Measurements from ENCODE around the gene CYB561D1. TPM values are rescaled to one million over a fixed set of nuclear protein-coding genes. Genes with fewer than 3 reads are reported as not detected.

CYB561D1 gene
- polyA plus RNA-seq, 3 donors: 9.0 to 10.2 (median 9.8) TPM

DNA sequence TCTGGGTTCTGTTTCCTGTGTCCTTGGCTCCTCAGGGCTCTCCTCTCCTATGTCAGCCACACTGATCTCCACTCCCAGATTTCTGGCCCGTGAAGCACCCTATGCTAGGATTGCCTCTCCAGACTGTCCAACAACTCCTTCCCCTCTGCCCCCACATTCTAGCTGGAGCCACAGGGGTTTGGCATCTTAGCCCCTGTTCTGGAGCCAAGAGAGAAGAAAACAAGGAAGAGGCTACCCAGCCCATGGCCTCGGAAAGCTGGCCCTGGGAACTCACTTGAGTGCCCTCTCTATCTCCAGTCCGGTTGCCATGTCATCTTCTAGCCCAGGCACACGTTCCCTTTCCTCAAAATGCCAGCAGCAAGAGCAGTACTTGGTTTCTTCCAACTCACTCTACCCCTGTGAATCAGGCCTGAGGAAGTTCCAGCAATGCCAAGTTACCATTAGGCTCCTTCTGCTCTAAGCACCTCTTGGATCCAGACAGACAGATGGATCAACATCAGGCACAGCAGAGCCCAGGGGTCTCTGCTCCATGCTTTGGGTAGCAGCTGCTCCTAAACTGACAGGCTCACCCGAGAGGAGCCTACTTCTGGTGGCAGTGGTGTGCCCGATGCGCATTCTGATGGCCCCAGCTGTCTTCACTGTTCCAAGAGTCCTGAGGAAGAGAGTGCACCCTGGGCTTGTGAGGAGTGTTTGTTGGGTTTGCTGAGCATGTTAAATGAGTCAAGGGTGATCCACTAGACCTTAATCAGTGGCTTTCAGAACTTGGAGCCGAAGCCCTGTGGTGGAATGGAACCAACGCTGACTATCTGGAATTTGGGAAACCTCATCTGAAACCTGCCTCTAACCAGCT, 34.2 kb downstream of the CYB561D1 start:
- no peak for DNase-seq (ENCODE audit: low read depth in 3 of 3, low spot score in 2 of 3)

DNA sequence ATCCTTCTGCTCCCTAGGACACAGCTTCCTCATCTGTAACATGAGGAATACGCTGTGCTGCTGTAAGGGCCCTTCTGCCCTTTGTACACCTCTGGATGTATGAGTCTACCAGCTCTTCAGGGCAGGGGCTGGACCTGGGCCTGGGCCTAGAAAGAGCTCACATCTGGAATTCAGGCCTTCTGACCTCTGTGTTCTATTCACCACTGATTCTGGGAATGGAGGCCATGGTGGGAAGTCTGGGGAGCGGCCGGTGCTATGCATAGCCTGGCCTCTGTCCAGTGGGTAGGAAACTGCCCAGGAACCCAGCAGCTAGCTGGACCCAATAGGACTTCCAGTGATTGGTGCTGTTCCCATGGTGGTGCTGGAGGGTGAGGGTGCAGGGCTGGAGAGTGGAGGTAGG, 34.8 kb downstream of the CYB561D1 start:
- DNase-seq (ENCODE audit: low read depth in 3 of 3, low spot score in 2 of 3): no peak

DNA sequence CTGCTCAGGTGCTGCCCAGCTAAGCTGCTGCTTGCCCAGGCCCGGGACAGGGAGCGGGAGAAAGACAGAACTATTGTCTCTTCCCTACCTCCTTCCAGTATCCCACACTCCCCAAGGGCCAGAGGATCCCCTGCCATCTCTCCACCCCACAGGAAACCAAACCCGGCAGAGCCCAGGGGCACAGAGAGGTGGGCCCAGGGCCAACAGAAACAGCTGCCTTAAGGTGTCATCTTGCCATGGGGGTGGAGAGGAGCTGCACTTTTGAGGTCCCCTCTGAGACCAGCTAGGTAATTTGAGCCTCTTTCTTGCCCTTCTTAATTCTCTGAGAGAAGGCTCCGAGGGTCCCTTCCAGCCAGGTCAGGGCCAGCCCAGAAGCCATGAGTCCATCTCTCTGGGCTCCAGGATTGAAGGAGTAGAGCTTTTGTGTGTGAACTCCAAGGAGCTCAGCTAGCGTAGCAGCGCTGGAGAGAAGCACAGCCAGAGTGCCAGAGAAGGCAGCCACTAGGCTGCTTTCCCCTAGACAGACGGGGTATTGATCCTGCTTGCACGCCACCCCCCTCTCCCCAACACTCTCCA, 36.1 kb downstream of the CYB561D1 start:
- DNase-seq (ENCODE audit: low read depth in 3 of 3, low spot score in 2 of 3): no peak

DNA sequence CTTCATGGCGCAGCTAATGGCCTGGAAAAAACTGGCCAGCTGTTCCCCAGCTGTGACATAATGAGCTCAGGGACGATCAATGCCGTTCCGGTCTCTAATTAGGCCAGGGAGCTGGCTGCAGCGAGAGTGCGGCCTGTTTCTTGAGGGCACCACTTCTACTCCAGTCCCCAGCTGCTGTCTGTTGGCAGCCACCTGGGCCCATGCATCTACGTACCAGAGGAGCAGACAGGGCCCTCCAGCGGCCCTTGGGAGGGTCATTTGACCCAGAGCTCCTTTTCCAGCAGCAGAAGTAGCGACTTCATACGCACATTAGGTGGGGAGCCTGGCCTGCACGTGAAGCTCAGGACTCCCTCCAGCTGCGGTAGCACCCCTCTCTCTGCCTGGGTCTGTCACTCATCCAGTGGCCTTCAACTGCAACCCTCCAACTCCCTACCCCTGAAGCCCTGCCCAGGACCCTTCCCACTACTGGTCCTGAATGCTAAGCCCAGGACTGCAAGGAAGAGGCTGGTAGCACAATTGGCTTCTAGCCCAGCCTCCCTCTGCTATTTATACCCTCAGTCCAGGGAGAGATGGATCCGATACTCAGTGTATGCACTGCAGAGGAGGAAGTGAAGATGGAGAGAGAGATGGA, 36.7 kb downstream of the CYB561D1 start:
- DNase-seq (ENCODE audit: low read depth in 3 of 3, low spot score in 2 of 3): no peak

DNA sequence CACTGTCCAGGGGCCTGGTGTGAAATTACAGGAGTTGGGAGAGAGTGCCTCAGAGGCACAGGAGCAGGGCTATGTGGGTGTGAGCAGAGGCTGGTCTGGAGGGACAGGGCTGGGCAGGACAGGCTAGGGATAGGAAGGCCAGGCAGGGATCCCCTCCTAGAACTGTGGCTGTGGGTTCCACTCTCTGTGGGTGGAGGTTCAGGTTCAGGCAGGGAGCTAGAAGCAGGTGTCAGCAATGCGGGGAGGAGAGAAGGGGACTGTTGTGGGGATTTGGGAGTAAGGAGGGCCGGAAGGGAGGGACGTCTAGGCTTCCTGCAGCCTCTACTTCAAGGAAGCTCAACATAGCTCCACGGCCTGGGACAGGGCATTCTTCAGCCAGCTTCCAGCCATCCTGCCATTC, 37.5 kb downstream of the CYB561D1 start:
- no peak for DNase-seq (ENCODE audit: low read depth in 3 of 3, low spot score in 2 of 3)

DNA sequence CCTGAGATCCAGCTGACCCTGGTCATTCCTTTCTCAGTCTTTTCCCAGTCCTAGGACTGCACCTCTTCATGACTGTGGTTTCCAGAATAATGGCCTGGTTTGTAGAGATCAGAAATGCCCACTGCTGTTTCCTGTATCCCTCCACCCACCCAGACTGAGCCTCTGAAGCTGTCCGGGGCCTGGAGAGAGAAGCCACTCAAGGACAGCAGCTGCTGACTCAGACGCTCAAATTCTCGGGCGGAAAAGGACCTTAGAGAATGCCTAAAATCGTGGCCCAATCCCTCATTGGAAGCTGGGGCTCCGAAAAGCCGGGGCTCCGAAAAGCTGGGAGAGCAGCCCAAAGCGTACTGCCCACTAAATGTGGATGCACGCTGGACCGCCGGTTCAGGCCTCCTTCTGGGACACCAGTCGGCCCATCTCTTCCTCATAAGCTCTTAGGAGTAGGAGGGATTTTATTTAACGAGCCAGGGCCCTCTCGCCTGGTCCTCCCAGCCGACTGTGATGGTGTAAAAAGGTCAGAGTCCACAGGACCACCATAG, 38.0 kb downstream of the CYB561D1 start:
- DNase-seq (ENCODE audit: low read depth in 3 of 3, low spot score in 2 of 3): no peak

DNA sequence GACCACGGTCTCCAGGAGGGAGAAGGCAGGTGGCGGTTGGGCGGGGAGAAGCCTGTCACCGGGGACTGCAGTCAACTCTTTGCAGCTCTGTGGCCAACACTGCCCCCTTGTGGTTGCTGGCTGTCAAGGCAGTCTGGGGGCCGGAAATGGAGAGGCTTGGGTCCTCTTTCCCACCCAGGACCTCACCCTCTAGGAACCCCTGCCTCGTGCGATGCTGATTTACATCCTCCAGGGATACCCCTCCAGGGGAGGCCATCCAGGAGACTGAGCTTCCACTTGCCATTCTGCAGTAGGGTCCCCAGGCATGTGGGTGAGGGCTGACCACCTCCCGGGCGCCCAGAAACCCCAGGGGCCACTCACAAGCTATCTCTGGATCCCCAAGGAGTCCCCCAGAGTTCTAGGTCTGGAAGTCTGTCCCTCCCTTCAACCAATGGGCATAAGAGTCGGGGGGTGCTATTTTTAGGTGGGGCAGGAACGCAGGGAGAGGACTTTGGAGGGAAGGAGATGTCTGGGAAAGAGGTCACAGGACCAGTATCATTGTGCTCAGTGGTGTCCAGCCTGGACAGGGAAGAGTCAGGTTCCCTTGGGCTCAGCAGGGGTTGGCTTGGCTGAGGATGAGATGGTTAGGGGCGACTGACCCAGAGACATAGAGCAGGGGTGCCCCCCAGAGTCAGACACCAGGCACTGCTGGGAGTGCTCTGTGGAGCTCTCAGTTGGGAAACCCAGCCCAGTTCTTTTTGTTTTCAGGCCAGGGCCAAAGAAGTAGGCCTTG, 38.7 kb downstream of the CYB561D1 start:
- peak in 1 of 3 donors; percentile 63 for DNase-seq (ENCODE audit: low read depth in 3 of 3, low spot score in 2 of 3)

DNA sequence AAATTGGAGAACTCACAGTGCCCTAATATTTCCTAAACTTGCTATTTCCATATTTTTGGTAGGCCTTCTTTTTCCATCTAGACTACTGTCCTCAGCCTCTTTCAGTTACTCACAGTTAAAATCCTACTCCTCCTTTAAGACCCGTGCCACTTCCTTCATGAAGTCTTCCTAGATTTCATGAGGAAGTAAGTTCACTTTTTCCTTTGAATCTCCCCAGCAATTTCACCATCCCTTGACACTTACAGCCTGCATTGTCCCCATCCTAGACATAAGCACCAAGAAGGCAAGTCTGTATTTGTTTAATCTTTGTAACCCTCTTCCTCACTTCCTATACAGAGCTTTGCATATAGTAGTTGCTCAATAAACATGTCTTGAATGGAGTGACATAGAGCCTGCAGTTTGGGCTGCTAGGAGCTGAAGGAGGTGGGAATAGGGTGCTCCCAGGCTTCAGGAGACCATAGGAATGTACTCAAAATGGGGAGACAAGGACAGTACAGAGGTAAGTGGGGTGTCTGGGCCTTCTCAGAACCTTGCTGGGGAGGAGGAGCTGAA, 40.5 kb downstream of the CYB561D1 start:
- DNase-seq (ENCODE audit: low read depth in 3 of 3, low spot score in 2 of 3): no peak

DNA sequence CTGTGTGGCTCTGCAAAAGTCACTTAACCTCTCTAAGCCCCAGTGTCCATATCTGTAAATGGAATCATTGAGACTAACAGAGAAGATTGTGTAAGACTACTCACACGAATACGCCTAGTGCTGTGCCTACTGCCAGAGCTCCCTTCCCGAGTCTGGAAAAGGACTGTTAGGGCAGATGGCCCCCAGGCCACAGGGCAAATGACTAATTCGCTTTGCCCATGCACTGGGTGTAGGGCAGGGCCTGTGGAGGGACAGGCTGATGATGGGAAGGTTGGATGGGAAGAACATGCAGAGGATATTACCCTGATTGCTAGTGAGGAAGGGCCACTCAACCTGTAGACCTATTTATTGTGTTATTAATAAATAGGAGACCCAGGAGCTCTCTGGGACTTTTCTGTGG, 41.6 kb downstream of the CYB561D1 start:
- DNase-seq (ENCODE audit: low read depth in 3 of 3, low spot score in 2 of 3): no peak

DNA sequence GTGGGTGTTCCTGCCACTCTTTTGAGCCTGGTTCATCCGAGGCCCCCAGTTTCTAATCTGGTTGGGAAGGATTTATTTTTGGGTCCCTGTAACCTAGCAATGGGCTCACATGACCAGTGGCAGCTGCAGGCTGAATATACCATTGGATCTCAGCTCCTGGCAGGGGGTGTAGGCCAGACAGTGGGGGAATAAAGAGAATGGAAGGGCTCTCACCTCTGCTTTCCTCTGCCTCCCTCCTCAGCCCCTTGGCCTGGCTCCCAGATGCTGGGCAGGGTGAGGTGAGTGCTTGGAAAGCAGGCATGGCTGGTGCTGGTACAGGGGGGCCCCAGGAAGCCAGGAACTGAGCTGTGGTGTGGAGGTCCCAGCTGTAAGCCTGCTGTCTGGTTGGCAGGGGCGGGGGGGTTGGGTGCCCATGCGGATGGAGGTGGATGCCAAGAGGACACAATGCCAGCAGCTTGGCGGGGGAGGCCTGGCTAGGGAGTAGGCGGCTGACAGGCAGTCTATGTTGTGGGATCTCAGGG, 42.1 kb downstream of the CYB561D1 start:
- DNase-seq (ENCODE audit: low read depth in 3 of 3, low spot score in 2 of 3): no peak

DNA sequence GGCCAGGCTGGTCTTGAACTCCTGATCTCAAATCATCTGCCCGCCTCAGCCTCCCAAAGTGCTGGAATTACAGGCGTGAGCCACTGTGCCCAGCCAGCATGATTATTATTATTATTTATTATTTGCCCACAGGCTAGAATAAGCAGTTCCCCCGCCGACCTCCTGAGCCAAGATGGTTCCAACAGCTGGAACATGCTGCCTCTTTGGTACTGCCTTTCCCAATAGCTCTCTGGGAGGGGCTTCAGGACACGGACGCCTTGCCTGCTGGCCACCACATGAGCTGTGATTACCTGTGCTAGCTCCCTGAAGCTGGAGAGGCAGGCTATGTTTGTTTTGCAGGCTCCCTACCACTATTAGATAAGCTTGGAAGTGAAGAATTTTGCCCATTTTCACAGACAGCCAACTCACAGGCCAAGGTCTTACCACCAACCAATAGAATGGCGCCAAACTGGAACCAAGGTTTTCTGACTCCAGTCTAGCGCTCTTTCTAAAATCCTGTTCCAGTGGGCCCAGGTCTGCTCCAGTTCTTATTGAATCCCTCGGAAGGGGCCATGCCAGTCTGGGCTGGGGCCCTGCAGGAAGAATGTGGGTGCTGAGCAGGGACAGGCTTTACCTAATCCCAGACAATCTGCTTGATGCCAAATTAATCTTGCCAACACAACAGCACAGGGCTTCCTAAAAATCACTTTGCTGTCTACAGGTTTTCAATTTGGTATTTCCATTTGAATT, 43.7 kb downstream of the CYB561D1 start:
- no peak for DNase-seq (ENCODE audit: low read depth in 3 of 3, low spot score in 2 of 3)

DNA sequence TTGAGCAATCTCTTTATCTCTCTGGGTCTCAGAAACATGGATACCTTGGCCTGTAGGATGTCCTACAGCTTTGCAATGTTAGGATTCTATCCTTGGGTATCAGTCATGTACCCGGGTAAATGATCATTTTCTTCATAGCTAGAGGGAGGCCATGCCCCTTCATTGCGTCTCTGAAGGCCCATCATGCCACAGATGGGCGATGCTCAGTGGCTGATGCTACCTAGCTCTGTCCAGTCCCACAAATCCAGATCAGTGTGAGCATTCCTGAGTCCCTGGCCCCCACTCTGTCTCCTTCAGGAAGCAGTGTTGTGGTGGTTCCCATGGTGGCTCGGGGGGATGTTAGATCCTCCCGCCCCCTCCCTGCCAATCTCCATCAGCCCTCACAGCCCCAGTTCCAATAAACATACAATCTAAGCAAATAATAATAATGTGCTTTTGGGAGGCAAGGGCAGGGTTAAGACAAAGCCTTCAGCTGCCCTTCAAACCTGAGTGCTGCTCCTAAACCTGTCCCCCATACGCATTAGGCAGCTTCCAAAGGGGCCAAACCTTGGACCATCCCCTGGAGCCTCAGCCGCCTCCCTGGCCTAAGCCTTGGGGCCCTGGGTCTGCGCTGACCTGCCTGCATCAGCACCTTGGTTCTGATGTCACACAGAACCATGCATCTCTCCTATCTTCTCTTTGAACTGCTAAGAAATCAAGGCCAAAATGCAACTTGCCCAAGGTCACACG, 45.1 kb downstream of the CYB561D1 start:
- DNase-seq (ENCODE audit: low read depth in 3 of 3, low spot score in 2 of 3): no peak

DNA sequence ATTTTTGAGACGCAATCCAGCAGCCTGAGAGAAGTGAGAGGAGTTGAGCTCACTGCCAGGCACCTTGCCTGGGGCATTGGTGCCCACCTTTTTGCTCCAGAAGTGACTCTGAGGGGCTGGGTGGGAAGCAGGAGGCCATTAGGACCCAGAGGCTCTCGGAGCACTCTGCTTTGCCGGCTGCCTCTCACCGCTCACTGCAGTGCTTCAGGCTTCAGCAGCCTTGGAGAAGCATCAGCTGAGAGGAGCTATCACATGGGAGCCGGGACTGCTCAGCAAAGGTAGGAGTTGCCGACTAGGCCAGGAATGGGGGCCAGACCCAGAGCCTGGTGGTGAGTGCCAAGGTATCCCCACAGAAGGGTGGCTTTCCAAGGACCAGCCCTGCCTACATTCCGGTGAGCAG, 45.8 kb downstream of the CYB561D1 start, which contains the start of gene GPR61:
Gene GPR61, plus strand, starts transcription at position 197 of the 400 bp plus-strand sequence. CDS start 3,151 bp downstream, outside the sequence.
- no peak for DNase-seq (ENCODE audit: low read depth in 3 of 3, low spot score in 2 of 3)

DNA sequence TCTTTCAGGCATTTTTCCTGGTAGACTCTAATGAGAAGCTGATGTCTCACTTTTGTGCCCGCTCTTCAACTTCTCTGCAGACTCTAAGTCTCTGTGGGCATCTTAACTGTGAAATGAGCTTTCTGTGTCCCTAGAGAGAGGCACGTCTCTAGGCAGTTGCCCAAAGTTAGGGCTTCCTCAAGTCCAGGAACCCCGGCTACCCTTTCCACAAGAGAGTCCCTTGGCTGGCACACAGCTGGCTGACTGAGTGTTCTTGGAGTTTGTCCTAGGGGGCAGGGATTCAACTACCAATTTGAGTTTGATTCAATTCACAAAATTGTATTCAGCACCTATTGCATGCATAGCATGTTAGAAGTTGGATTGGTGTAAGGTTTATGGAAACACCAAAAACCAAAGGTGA, 47.2 kb downstream of the CYB561D1 start:
- DNase-seq (ENCODE audit: low read depth in 3 of 3, low spot score in 2 of 3): no peak

DNA sequence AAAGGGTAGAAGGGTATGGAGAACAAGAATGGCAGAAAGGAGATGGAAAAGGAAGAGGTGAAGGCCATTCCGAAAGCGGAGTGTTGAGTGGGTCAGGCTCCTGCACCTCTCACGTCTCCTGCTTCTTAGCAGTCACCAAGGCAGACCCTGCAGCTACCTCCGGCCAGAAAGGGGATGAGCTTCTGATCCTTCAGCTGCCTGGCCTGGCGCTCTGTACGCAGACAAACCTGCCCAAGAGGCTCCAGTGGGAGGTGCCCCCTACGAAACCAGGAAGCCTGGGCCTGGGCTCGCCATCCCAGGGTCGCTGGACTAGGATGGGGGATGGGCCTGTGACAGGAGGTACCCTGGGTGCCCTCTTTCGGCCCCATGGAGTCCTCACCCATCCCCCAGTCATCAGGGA, 48.8 kb downstream of the CYB561D1 start:
- DNase-seq (ENCODE audit: low read depth in 3 of 3, low spot score in 2 of 3): no peak

DNA sequence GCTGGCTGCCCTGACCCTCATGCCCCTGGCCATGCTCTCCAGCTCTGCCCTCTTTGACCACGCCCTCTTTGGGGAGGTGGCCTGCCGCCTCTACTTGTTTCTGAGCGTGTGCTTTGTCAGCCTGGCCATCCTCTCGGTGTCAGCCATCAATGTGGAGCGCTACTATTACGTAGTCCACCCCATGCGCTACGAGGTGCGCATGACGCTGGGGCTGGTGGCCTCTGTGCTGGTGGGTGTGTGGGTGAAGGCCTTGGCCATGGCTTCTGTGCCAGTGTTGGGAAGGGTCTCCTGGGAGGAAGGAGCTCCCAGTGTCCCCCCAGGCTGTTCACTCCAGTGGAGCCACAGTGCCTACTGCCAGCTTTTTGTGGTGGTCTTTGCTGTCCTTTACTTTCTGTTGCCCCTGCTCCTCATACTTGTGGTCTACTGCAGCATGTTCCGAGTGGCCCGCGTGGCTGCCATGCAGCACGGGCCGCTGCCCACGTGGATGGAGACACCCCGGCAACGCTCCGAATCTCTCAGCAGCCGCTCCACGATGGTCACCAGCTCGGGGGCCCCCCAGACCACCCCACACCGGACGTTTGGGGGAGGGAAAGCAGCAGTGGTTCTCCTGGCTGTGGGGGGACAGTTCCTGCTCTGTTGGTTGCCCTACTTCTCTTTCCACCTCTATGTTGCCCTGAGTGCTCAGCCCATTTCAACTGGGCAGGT, 49.5 kb downstream of the CYB561D1 start:
- no peak for DNase-seq (ENCODE audit: low read depth in 3 of 3, low spot score in 2 of 3)

DNA sequence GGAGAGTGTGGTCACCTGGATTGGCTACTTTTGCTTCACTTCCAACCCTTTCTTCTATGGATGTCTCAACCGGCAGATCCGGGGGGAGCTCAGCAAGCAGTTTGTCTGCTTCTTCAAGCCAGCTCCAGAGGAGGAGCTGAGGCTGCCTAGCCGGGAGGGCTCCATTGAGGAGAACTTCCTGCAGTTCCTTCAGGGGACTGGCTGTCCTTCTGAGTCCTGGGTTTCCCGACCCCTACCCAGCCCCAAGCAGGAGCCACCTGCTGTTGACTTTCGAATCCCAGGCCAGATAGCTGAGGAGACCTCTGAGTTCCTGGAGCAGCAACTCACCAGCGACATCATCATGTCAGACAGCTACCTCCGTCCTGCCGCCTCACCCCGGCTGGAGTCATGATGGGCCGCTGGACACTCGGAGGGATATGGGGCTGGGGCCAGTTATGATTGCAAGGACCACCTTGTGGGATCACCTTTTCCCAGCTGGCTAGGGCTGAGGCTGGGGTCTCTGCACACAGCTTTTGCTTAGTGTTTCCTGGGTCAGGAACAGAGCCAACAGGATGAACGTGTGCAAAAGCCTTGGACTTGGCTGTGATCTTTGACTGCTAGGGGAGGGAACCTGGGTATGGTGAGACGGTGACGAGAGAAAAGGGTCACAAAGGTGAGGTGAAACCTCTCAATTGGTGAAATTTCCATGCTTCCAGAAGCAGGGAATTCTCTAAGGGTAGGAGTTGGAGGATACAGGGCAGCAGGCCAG, 50.3 kb downstream of the CYB561D1 start:
- DNase-seq (ENCODE audit: low read depth in 3 of 3, low spot score in 2 of 3): no peak
